Natural killer cell (primary cell): Measurements from ENCODE around the gene KRT15. TPM values are rescaled to one million over a fixed set of nuclear protein-coding genes. Genes with fewer than 3 reads are reported as not detected.
A peak's percentile ranks its signal among the peaks of the same experiment; 100 is the strongest.

Experiments used
- ATAC-seq, 3 donors: fragments of 150-1000 bp in 2 of 3; fragments of 200-7000 bp in 1 of 3; cut with Tn5 transposase; 1 replicate in 1 of 3; 2 replicates in 2 of 3; pipeline ENCODE4 v1.10.0; 2021; ENCODE audit warnings: mild to moderate bottlenecking in 2 of 3, moderate library complexity in 2 of 3
- DNase-seq, 2 donors: peaks; one replicate each; pipeline versions ENCODE4 v3.0.0 to v3.0.0-alpha.2; 2013 to 2021; ENCODE audit warnings: mixed read lengths in 1 of 2
- H3K27ac ChIP-seq: one replicate; pipeline ENCODE4 v1.5.1; 2013; ENCODE audit warnings: mild to moderate bottlenecking, low read length
- H3K27me3 ChIP-seq: one replicate; pipeline ENCODE4 v1.6.1; 2013; ENCODE audit warnings: low read length; ENCODE audit not compliant: control insufficient read depth, insufficient read depth
- H3K36me3 ChIP-seq: one replicate; pipeline ENCODE4 v1.6.1; 2013; ENCODE audit warnings: low read length; ENCODE audit not compliant: control insufficient read depth, insufficient read depth
- H3K4me1 ChIP-seq: one replicate; pipeline ENCODE4 v1.6.1; 2013; ENCODE audit warnings: low read length; ENCODE audit not compliant: control insufficient read depth, insufficient read depth
- H3K4me3 ChIP-seq: one replicate; pipeline ENCODE4 v1.5.1; 2013; ENCODE audit warnings: low read length
- H3K9me3 ChIP-seq: one replicate; pipeline ENCODE4 v1.6.1; 2013; ENCODE audit warnings: low read length; ENCODE audit not compliant: control insufficient read depth, insufficient read depth
- H3K27ac Mint-ChIP-seq, 2 donors: one replicate each; pipeline ENCODE4 v1.8.0; 2022; ENCODE audit warnings: mild to moderate bottlenecking in 2 of 2, mixed read lengths in 2 of 2, moderate library complexity in 1 of 2
- H3K27me3 Mint-ChIP-seq, 2 donors: one replicate each; pipeline ENCODE4 v1.8.0; 2022; ENCODE audit warnings: low read depth in 2 of 2, mixed read lengths in 2 of 2
- H3K36me3 Mint-ChIP-seq: one replicate; pipeline ENCODE4 v1.8.0; 2022; ENCODE audit warnings: mixed read lengths
- H3K4me1 Mint-ChIP-seq, 2 donors: one replicate each; pipeline ENCODE4 v1.8.0; 2022; ENCODE audit warnings: mixed read lengths in 2 of 2
- H3K4me3 Mint-ChIP-seq: one replicate; pipeline ENCODE4 v1.8.0; 2022; ENCODE audit warnings: mild to moderate bottlenecking, moderate library complexity, mixed read lengths
- H3K9me3 Mint-ChIP-seq, 2 donors: one replicate each; pipeline ENCODE4 v1.8.0; 2022; ENCODE audit warnings: mixed read lengths in 2 of 2
- WGBS: methylation state at CpG from one replicate; pipeline ENCODE4 v1.1.7; 2013; ENCODE audit warnings: missing lambda C conversion rate; ENCODE audit not compliant: insufficient coverage; 5-methylcytosine and 5-hydroxymethylcytosine counted together
- intact Hi-C: fragments of 100-400 bp; cut with micrococcal nuclease; formaldehyde crosslinking; loops from one replicate; pipeline ENCODE4 v1.14.2; 2022
- total RNA-seq, 4 donors: library from RNA; stranded (reverse); fragments of 120-200 nt in 1 of 4; gene quantifications; one replicate each; pipeline versions ENCODE4 v1.2.3 to v1.2.4, GENCODE V29; 2013 to 2022
- TF ChIP-seq, protein P1 (sequence below): fragments of 200-600 bp; IDR thresholded peaks from one replicate; pipeline ENCODE4 v1.8.0; 2022; ENCODE audit warnings: antibody characterized with exemption

Gene KRT15
- total RNA-seq, 3 donors from 2014 or later (not counting 1 experiment from before 2014, with no cell fraction given): not detected

DNA sequence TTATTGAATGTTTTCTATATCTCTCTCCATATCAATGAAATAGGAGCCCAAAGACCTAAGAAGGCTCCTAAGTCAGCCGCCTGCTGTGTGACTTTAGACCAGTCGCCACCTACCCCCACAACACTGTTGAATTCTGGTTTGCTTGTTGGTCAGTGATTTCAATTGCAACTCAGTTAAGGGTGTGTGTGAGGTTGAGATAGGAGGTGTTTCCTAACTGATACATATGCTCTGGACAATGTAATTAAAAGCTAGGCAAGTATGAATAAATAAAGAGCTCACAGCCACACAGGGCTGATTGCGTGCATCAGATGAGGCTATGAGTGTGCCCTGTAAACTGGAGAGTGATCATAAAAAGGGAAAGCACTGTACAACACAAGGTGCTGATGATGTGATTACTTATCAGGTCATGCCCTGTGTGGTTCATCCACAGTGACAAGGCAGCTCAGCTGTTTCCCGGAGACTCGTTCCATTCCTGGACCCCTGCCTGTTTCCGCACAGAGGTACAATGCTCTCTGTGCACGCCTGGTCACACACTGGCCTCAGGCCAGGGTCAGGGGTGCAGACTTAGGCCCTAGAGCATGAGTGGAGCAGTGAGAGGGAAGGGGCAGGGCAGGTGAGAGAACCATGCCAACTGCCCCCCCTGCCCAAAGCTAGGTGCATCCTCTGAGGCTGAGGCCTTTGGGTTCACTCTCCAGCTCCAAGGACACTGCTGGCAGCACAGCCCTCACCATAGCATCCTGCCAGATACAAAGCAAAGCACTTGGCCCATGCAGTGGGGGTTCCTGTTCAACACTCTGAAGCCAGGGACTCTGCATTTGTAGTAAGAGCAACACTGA lies 34.5 kb downstream of the KRT15 start:
- Histone ChIP-seq H3K27ac (no peak overlapping the region), H3K9me3 (no peaks in the 10 kb centered on the region), H3K36me3 (no peaks in the 10 kb centered on the region), H3K27me3 (no peaks in the 10 kb centered on the region), H3K4me1 (no peaks in the 10 kb centered on the region), H3K4me3 (no peak overlapping the region)
- intact Hi-C loops: no loop called here
- no peak overlapping the region for H3K4me3 Mint-ChIP-seq
- H3K9me3 Mint-ChIP-seq: no peaks in the 10 kb centered on the region
- H3K36me3 Mint-ChIP-seq: no peaks in the 10 kb centered on the region
- peaks cover 2 to 6% of the 10 kb centered on the region in 2 donors for H3K27me3 Mint-ChIP-seq
- DNase-seq (no peak), ATAC-seq (peak in 1 of 3 donors; percentile 15)
- no peaks in the 10 kb centered on the region for H3K4me1 Mint-ChIP-seq
- no peak overlapping the region for H3K27ac Mint-ChIP-seq
- WGBS: 90% methylated on average over 5 of the region's 7 CpGs
- TF ChIP-seq, protein P1, sequence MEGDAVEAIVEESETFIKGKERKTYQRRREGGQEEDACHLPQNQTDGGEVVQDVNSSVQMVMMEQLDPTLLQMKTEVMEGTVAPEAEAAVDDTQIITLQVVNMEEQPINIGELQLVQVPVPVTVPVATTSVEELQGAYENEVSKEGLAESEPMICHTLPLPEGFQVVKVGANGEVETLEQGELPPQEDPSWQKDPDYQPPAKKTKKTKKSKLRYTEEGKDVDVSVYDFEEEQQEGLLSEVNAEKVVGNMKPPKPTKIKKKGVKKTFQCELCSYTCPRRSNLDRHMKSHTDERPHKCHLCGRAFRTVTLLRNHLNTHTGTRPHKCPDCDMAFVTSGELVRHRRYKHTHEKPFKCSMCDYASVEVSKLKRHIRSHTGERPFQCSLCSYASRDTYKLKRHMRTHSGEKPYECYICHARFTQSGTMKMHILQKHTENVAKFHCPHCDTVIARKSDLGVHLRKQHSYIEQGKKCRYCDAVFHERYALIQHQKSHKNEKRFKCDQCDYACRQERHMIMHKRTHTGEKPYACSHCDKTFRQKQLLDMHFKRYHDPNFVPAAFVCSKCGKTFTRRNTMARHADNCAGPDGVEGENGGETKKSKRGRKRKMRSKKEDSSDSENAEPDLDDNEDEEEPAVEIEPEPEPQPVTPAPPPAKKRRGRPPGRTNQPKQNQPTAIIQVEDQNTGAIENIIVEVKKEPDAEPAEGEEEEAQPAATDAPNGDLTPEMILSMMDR: no peak

GRCh38 chr17:41483531-41483930 lies 35.2 kb downstream of the KRT15 start:
- ATAC-seq: no peak
- no peaks in the 10 kb centered on the region for H3K36me3 ChIP-seq
- no peaks in the 10 kb centered on the region for H3K4me1 Mint-ChIP-seq
- intact Hi-C loops: no loop called here
- H3K9me3 Mint-ChIP-seq: no peaks in the 10 kb centered on the region
- no peak overlapping the region for H3K4me3 ChIP-seq
- peaks cover 2 to 6% of the 10 kb centered on the region in 2 donors for H3K27me3 Mint-ChIP-seq
- no peaks in the 10 kb centered on the region for H3K27me3 ChIP-seq
- no peak overlapping the region for H3K27ac Mint-ChIP-seq
- 88% methylated on average over 9 of the region's 9 CpGs for WGBS
- no peaks in the 10 kb centered on the region for H3K4me1 ChIP-seq
- H3K36me3 Mint-ChIP-seq: no peaks in the 10 kb centered on the region
- no peak overlapping the region for H3K27ac ChIP-seq
- H3K9me3 ChIP-seq: no peaks in the 10 kb centered on the region
- no peak for DNase-seq
- TF ChIP-seq, protein P1: no peak
- H3K4me3 Mint-ChIP-seq: no peak overlapping the region

DNA sequence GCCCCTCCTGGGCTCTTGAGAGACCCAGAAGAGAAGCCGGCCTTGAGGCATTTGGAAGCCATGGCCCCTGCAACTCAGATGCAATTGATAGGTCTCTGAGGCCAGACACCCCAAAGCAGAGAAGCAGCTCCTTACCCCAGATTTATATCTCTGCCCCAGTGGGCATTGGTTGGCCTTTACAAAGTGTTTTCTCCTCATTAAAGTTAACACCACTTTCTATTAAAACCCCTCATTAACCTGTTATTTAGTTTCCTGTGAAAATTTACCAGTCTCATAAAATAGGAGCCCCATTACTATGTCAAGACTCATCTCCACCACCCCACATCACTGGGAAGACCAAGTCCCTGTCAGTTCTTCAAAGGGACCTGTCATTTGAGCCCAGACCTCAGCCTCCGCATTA lies 37.7 kb downstream of the KRT15 start, which contains the start of gene KRT35:
KRT35 (minus strand) TSS at position 116 of the 400 bp plus-strand sequence; CDS start at position 62, 54 bp downstream.
- no peaks in the 10 kb centered on the region for H3K36me3 Mint-ChIP-seq
- TF ChIP-seq, protein P1: no peak
- H3K27ac Mint-ChIP-seq: no peak within 1 kb of the TSS
- DNase-seq (no peak), ATAC-seq (no peak)
- 95% methylated on average over 2 of the region's 2 CpGs for WGBS
- Histone ChIP-seq H3K4me3 (no peak within 1 kb of the TSS), H3K9me3 (no peaks in the 10 kb centered on the region), H3K36me3 (no peaks in the 10 kb centered on the region), H3K27me3 (no peaks in the 10 kb centered on the region), H3K4me1 (no peaks in the 10 kb centered on the region), H3K27ac (no peak within 1 kb of the TSS)
- peaks cover 2 to 6% of the 10 kb centered on the region in 2 donors for H3K27me3 Mint-ChIP-seq
- no peaks in the 10 kb centered on the region for H3K4me1 Mint-ChIP-seq
- H3K9me3 Mint-ChIP-seq: no peaks in the 10 kb centered on the region
- no peak within 1 kb of the TSS for H3K4me3 Mint-ChIP-seq
- intact Hi-C loops: no loop called here
